CD4-positive, alpha-beta T cell (primary cell): Measurements from ENCODE around the gene FZD8. TPM values are rescaled to one million over a fixed set of nuclear protein-coding genes. Genes with fewer than 3 reads are reported as not detected.

Experiments used
- ATAC-seq: fragments of 200-7000 bp; cut with Tn5 transposase; one replicate; pipeline ENCODE4 v1.10.0; 2022; ENCODE audit warnings: mild to moderate bottlenecking; ENCODE audit not compliant: poor library complexity
- CTCF ChIA-PET: fragments of 350-600 bp; sonication (Branson Sonifier 250); formaldehyde crosslinking; loops from one replicate; lab custom pipeline; 2021; ENCODE audit warnings: antibody characterized with exemption, inconsistent platforms; lab: Charles Lee
- POLR2A ChIA-PET: fragments of 350-600 bp; sonication (Branson Sonifier 250); formaldehyde crosslinking; loops from one replicate; lab custom pipeline; 2021; ENCODE audit warnings: antibody characterized with exemption, inconsistent platforms; lab: Charles Lee
- DNase-seq, 14 experiments: peaks; one replicate each; pipeline ENCODE4 v3.0.0-alpha.2; 2013 to 2020; ENCODE audit warnings: mixed read lengths in 2 of 14
- H3K27ac ChIP-seq, 2 donors: one replicate each; pipeline versions ENCODE4 v1.5.1 to v1.7.0; 2013; ENCODE audit warnings: low read length in 2 of 2, low read depth in 1 of 2, mild to moderate bottlenecking in 1 of 2
- H3K27me3 ChIP-seq, 2 experiments: 1 replicate in 1 of 2; 2 replicates in 1 of 2; pipeline versions ENCODE4 v1.6.1 to v1.7.0; 2013; ENCODE audit warnings: low read length in 2 of 2, control low read depth in 1 of 2, mild to moderate bottlenecking in 1 of 2, moderate library complexity in 1 of 2; ENCODE audit not compliant: insufficient read depth in 2 of 2, control insufficient read depth in 1 of 2
- H3K36me3 ChIP-seq: one replicate; pipeline ENCODE4 v1.6.1; 2013; ENCODE audit warnings: low read length, control low read depth; ENCODE audit not compliant: insufficient read depth
- H3K4me1 ChIP-seq: one replicate; pipeline ENCODE4 v1.6.1; 2013; ENCODE audit warnings: low read length, control low read depth; ENCODE audit not compliant: insufficient read depth
- H3K4me3 ChIP-seq: one replicate; pipeline ENCODE4 v1.5.1; 2013; ENCODE audit warnings: mild to moderate bottlenecking, low read length, moderate library complexity
- H3K9me3 ChIP-seq, 2 experiments: 1 replicate in 1 of 2; 2 replicates in 1 of 2; pipeline versions ENCODE4 v1.6.1 to v1.7.0; 2013; ENCODE audit warnings: low read length in 2 of 2, mild to moderate bottlenecking in 2 of 2, control low read depth in 1 of 2, moderate library complexity in 1 of 2; ENCODE audit not compliant: control insufficient read depth in 1 of 2, insufficient read depth in 1 of 2
- H3K27ac Mint-ChIP-seq: one replicate; pipeline ENCODE4 v1.8.0; 2020; ENCODE audit warnings: mixed read lengths
- H3K27me3 Mint-ChIP-seq: one replicate; pipeline ENCODE4 v1.8.0; 2021; ENCODE audit warnings: mixed read lengths
- H3K36me3 Mint-ChIP-seq: one replicate; pipeline ENCODE4 v1.8.0; 2021; ENCODE audit warnings: low read depth, mixed read lengths
- H3K4me1 Mint-ChIP-seq: one replicate; pipeline ENCODE4 v1.8.0; 2021; ENCODE audit warnings: low read depth, mixed read lengths
- H3K4me3 Mint-ChIP-seq: one replicate; pipeline ENCODE4 v1.8.0; 2020; ENCODE audit warnings: mild to moderate bottlenecking, mixed read lengths
- H3K9me3 Mint-ChIP-seq: one replicate; pipeline ENCODE4 v1.8.0; 2020; ENCODE audit warnings: mixed read lengths
- CTCF ChIP-seq: fragments of 200-600 bp; IDR thresholded peaks from one replicate; pipeline ENCODE4 v1.8.0; 2022; ENCODE audit warnings: antibody characterized with exemption, mild to moderate bottlenecking
- intact Hi-C, 2 experiments: fragments of 100-400 bp; cut with DNase I in 1 of 2; cut with micrococcal nuclease in 1 of 2; formaldehyde crosslinking; loops; one replicate each; pipeline versions ENCODE4 v1.15.1 to v1.9.0; 2023 to 2025; cut with DNase I, micrococcal nuclease
- total RNA-seq, 174 experiments: library from RNA in 2 of 174; stranded (reverse) in 2 of 174; gene quantifications; one replicate each; pipeline ENCODE4 v1.2.3 and lab custom pipeline; 2021 to 2026

The FZD8 gene
- total RNA-seq, 2 experiments from 2014 or later = 2.1 to 2.2 TPM

- Histone ChIP-seq H3K4me3 (no peak overlapping the region), H3K27ac (no peak overlapping the region), H3K27me3 (no peaks in the 10 kb centered on the region), H3K9me3 (no peaks in the 10 kb centered on the region), H3K36me3 (no peaks in the 10 kb centered on the region), H3K4me1 (no peaks in the 10 kb centered on the region)
- peaks cover 6% of the 10 kb centered on the region for H3K9me3 Mint-ChIP-seq
- no peak overlapping the region for H3K27ac Mint-ChIP-seq
- ATAC-seq = no peak
- H3K4me3 Mint-ChIP-seq = no peak overlapping the region
- no peak for DNase-seq
- intact Hi-C loops = no loop called here
- no peaks in the 10 kb centered on the region for H3K4me1 Mint-ChIP-seq
- peaks cover 13% of the 10 kb centered on the region for H3K27me3 Mint-ChIP-seq
- no peaks in the 10 kb centered on the region for H3K36me3 Mint-ChIP-seq
- POLR2A ChIA-PET = no interaction called here
- TF ChIP-seq CTCF = no peak
- CTCF ChIA-PET = no interaction called here
These were observed 32.7 kb upstream of the FZD8 start for GRCh38 chr10:35674843-35675242.

- Mint-ChIP-seq H3K27ac (no peak overlapping the region), H3K4me3 (no peak overlapping the region), H3K27me3 (peaks cover 16% of the 10 kb centered on the region), H3K36me3 (no peaks in the 10 kb centered on the region), H3K4me1 (no peaks in the 10 kb centered on the region), H3K9me3 (no peaks in the 10 kb centered on the region)
- DNase-seq (no peak), ATAC-seq (no peak)
- Histone ChIP-seq H3K27ac (no peak overlapping the region), H3K9me3 (peaks cover 0 to 4% of the 10 kb centered on the region in 2 experiments), H3K4me3 (no peak overlapping the region), H3K27me3 (no peaks in the 10 kb centered on the region), H3K4me1 (no peaks in the 10 kb centered on the region), H3K36me3 (no peaks in the 10 kb centered on the region)
- POLR2A ChIA-PET = no interaction called here
- intact Hi-C loops = no loop called here
- CTCF ChIA-PET = no interaction called here
- no peak for TF ChIP-seq CTCF
These were observed 27.0 kb upstream of the FZD8 start for GRCh38 chr10:35668865-35669650.

GRCh38 chr10:35667971-35668370 lies 25.9 kb upstream of the FZD8 start:
- no peaks in the 10 kb centered on the region for H3K9me3 Mint-ChIP-seq
- no peaks in the 10 kb centered on the region for H3K4me1 ChIP-seq
- DNase-seq (no peak), ATAC-seq (no peak)
- H3K27me3 Mint-ChIP-seq = peaks cover 17% of the 10 kb centered on the region
- peaks cover 0 to 4% of the 10 kb centered on the region in 2 experiments for H3K9me3 ChIP-seq
- ChIA-PET POLR2A (no interaction called here), CTCF (no interaction called here)
- H3K36me3 Mint-ChIP-seq = no peaks in the 10 kb centered on the region
- no peaks in the 10 kb centered on the region for H3K27me3 ChIP-seq
- no peak overlapping the region for H3K27ac ChIP-seq
- H3K4me3 ChIP-seq = no peak overlapping the region
- no peak overlapping the region for H3K4me3 Mint-ChIP-seq
- H3K4me1 Mint-ChIP-seq = no peaks in the 10 kb centered on the region
- H3K27ac Mint-ChIP-seq = no peak overlapping the region
- no peaks in the 10 kb centered on the region for H3K36me3 ChIP-seq
- TF ChIP-seq CTCF = no peak
- intact Hi-C loops = no loop called here
